D721Med (cell line): ENCODE results near the gene PGAM5.
A peak's percentile ranks its signal among the peaks of the same experiment; 100 is the strongest.

ENCODE experiments used
- DNase-seq: peaks from one replicate; pipeline ENCODE4 v3.0.0; 2011; ENCODE audit warnings: low spot score; ENCODE audit not compliant: insufficient read length
- FAIRE-seq: peaks from 2 replicates; lab custom pipeline; 2011; peaks lifted over from hg19 to GRCh38; lab: Jason Lieb, UNC
- CTCF ChIP-seq: IDR thresholded peaks from 2 replicates; pipeline ENCODE4 v1.5.1; 2012; ENCODE audit warnings: mild to moderate bottlenecking, control low read depth; ENCODE audit not compliant: insufficient read depth; ENCODE audit errors: missing control alignments

PGAM5 gene

GRCh38 chr12:132710405-132711079, at the start of gene PGAM5:
Gene PGAM5 (plus strand): TSS chr12:132710842. CDS start chr12:132710877, 35 bp downstream.
- TF ChIP-seq CTCF = no peak
- peak; percentile 74 for DNase-seq
- FAIRE-seq = no peak

GRCh38 chr12:132660996-132661395, 49.6 kb upstream of the PGAM5 start:
- no peak for TF ChIP-seq CTCF
- FAIRE-seq (no peak), DNase-seq (no peak)

- no peak for DNase-seq
- no peak for TF ChIP-seq CTCF
- no peak for FAIRE-seq
These were observed 48.7 kb upstream of the PGAM5 start for GRCh38 chr12:132661972-132662371.

- FAIRE-seq = no peak
- TF ChIP-seq CTCF = no peak
- DNase-seq = no peak
These were observed 47.5 kb upstream of the PGAM5 start for GRCh38 chr12:132662901-132663755.

- FAIRE-seq = no peak
- TF ChIP-seq CTCF = no peak
- no peak for DNase-seq
These were observed 46.2 kb upstream of the PGAM5 start for GRCh38 chr12:132664206-132665148.

GRCh38 chr12:132665149-132665491, 45.5 kb upstream of the PGAM5 start:
- no peak for TF ChIP-seq CTCF
- FAIRE-seq (no peak), DNase-seq (no peak)
